ENCODE data around the gene MYO1E. TPM values are rescaled to one million over a fixed set of nuclear protein-coding genes. Genes with fewer than 3 reads are reported as not detected.

The MYO1E gene
- total and polyA plus RNA-seq, 2 of the 4 experiments (the other 2 are of a cell fraction), result 13.4 to 37.3 TPM

DNA sequence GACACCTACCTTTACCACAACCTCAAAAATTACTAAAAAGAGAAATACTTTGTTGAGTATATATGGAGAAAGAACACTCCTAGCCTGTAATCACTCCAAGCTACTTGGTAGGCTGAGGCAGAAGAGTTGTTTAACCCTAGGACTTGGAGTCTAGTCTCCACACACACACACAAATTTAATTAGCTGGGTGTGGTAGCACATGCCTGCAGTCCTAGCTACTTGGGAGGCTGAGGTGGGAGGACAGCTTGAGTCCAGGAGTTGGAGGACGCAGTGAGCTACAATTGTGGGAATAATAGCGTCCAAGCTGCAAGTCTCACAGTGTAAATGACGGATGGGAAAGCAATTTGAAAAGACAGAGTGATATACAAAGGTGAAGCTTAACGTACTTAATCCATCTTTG is 115.5 kb downstream of the MYO1E start:
- no peak overlapping the region for H2AK5ac ChIP-seq (ENCODE audit: low read depth, low read length)
- dilution Hi-C loops (cut with HindIII; ENCODE audit: low sequenced_read_pairs, unreplicated experiment), result no loop called here
- no peak overlapping the region for H3K23ac ChIP-seq (ENCODE audit: low read depth, low read length)
- POLR2A ChIA-PET (ENCODE audit: unreplicated experiment), result no interaction called here
- H4K20me1 ChIP-seq (ENCODE audit: insufficient read depth, low read length), result no peaks in the 10 kb centered on the region
- intact Hi-C loops (cut with micrococcal nuclease), result no loop called here
- no peak overlapping the region for H3K27ac ChIP-seq (ENCODE audit: insufficient read depth, low read length)
- no peaks in the 10 kb centered on the region for H3K9me3 ChIP-seq (ENCODE audit: control insufficient read depth, insufficient read depth, low read length)
- H3K18ac ChIP-seq (ENCODE audit: low read depth, low read length), result no peak overlapping the region
- WGBS, 2 experiments (ENCODE audit: extremely low coverage in 2 of 2, insufficient read length in 1 of 2), result 100% methylated on average over 1 of the region's 4 CpGs; no CpG with 5 or more reads in 1 of the 2 experiments
- H4K91ac ChIP-seq (ENCODE audit: insufficient read depth, low read depth, low read length), result no peak overlapping the region
- H2BK20ac ChIP-seq (ENCODE audit: low read depth, low read length), result no peak overlapping the region
- peaks cover 7 to 8% of the 10 kb centered on the region in 2 experiments; a peak in 2 of 4 replicates for H3K79me1 ChIP-seq (ENCODE audit: low read depth in 1 of 2, low read length in 2 of 2)
- H4K8ac ChIP-seq (ENCODE audit: low read depth in 2 of 2, low read length in 2 of 2), result no peak overlapping the region
- no peak overlapping the region for H3K9ac ChIP-seq (ENCODE audit: low read depth, low read length)
- H4K5ac ChIP-seq (ENCODE audit: low read depth, low read length), result no peak overlapping the region
- H3K9me1 ChIP-seq (ENCODE audit: insufficient read depth, low read length), result 0 out of 2 replicates have a peak, but pooled peaks cover 3% of the 10 kb centered on the region
- H3K4me2 ChIP-seq (ENCODE audit: low read depth, low read length), result no peak overlapping the region
- no peak for DNase-seq
- no peak overlapping the region for H2AK9ac ChIP-seq (replicated peaks; ENCODE audit: low read depth, low read length, poor library complexity)
- H2BK15ac ChIP-seq (ENCODE audit: low read depth, low read length), result no peak overlapping the region
- no peak overlapping the region for H3K4me3 ChIP-seq (ENCODE audit: insufficient read depth, low read depth, low read length)
- no peak overlapping the region for H3K4ac ChIP-seq (ENCODE audit: low read depth, low read length)
- H3K27me3 ChIP-seq (ENCODE audit: control insufficient read depth, insufficient read depth, low read length), result no peaks in the 10 kb centered on the region
- no peak overlapping the region for H3K14ac ChIP-seq (replicated peaks; ENCODE audit: low read depth, low read length)
- no peak overlapping the region for H2BK120ac ChIP-seq (ENCODE audit: low read depth, low read length)
- H2BK5ac ChIP-seq (ENCODE audit: low read depth, low read length, poor library complexity, severe bottlenecking), result no peak overlapping the region
- no peaks in the 10 kb centered on the region for H3K4me1 ChIP-seq (ENCODE audit: control insufficient read depth, insufficient read depth, low read length)
- CTCF ChIA-PET, result no interaction called here
- no peak overlapping the region for H2AFZ ChIP-seq (replicated peaks; ENCODE audit: low read length, poor library complexity)
- no peak for ATAC-seq (ENCODE audit: low read depth)
- TF ChIP-seq, protein P1, sequence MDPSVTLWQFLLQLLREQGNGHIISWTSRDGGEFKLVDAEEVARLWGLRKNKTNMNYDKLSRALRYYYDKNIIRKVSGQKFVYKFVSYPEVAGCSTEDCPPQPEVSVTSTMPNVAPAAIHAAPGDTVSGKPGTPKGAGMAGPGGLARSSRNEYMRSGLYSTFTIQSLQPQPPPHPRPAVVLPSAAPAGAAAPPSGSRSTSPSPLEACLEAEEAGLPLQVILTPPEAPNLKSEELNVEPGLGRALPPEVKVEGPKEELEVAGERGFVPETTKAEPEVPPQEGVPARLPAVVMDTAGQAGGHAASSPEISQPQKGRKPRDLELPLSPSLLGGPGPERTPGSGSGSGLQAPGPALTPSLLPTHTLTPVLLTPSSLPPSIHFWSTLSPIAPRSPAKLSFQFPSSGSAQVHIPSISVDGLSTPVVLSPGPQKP (IDR thresholded peaks at IDR 0.05; ENCODE audit: borderline replicate concordance, low read depth, low read length), result no peak
- no peak for TF ChIP-seq NFE2L2 (IDR thresholded peaks at IDR 0.05; ENCODE audit: low read depth, low read length)
- TF ChIP-seq BHLHE40 (IDR thresholded peaks at IDR 0.05; ENCODE audit: low read depth, low read length), result no peak
- TF ChIP-seq CEBPB (IDR thresholded peaks at IDR 0.05; ENCODE audit: low read depth, low read length), result no peak
- TF ChIP-seq RCOR1 (IDR thresholded peaks at IDR 0.05; ENCODE audit: insufficient replicate concordance, low read length), result no peak
- no peak for TF ChIP-seq POLR2A (IDR thresholded peaks at IDR 0.05; ENCODE audit: low read depth, low read length)
- TF ChIP-seq MAFK (IDR thresholded peaks at IDR 0.05; ENCODE audit: low read depth, low read length), result no peak
- no peak for TF ChIP-seq MAZ (IDR thresholded peaks at IDR 0.05; ENCODE audit: borderline replicate concordance, low read depth, low read length)
- TF ChIP-seq, protein P2, sequence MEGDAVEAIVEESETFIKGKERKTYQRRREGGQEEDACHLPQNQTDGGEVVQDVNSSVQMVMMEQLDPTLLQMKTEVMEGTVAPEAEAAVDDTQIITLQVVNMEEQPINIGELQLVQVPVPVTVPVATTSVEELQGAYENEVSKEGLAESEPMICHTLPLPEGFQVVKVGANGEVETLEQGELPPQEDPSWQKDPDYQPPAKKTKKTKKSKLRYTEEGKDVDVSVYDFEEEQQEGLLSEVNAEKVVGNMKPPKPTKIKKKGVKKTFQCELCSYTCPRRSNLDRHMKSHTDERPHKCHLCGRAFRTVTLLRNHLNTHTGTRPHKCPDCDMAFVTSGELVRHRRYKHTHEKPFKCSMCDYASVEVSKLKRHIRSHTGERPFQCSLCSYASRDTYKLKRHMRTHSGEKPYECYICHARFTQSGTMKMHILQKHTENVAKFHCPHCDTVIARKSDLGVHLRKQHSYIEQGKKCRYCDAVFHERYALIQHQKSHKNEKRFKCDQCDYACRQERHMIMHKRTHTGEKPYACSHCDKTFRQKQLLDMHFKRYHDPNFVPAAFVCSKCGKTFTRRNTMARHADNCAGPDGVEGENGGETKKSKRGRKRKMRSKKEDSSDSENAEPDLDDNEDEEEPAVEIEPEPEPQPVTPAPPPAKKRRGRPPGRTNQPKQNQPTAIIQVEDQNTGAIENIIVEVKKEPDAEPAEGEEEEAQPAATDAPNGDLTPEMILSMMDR (conservative IDR thresholded peaks at IDR 0.05; ENCODE audit: low read depth, low read length), result no peak
- no peak for TF ChIP-seq CHD1 (IDR thresholded peaks at IDR 0.05; ENCODE audit: low read depth, low read length)
- no peak for TF ChIP-seq RFX5 (IDR thresholded peaks at IDR 0.05; ENCODE audit: low read depth, low read length)
- TF ChIP-seq MXI1 (IDR thresholded peaks at IDR 0.05; ENCODE audit: borderline replicate concordance, low read depth, low read length), result no peak
- BruUV-seq (replicated peaks), result no TSS peak
- no peak overlapping the region for H3K56ac ChIP-seq (ENCODE audit: extremely low read depth, insufficient read depth, low read length)
- in situ Hi-C loops (cut with MboI; ENCODE audit: low sequenced_read_pairs), result no loop called here
- peaks cover 5% of the 10 kb centered on the region; the same call in 1 of the 2 replicates for H3K36me3 ChIP-seq (ENCODE audit: control insufficient read depth, insufficient read depth, low read length)

Data from IMR-90 (cell line).